ENCODE measurements around the gene UGT1A8. TPM values are rescaled to one million over a fixed set of nuclear protein-coding genes. Genes with fewer than 3 reads are reported as not detected.

UGT1A8 gene
- total RNA-seq, 1 donor from 2014 or later: not detected

DNA sequence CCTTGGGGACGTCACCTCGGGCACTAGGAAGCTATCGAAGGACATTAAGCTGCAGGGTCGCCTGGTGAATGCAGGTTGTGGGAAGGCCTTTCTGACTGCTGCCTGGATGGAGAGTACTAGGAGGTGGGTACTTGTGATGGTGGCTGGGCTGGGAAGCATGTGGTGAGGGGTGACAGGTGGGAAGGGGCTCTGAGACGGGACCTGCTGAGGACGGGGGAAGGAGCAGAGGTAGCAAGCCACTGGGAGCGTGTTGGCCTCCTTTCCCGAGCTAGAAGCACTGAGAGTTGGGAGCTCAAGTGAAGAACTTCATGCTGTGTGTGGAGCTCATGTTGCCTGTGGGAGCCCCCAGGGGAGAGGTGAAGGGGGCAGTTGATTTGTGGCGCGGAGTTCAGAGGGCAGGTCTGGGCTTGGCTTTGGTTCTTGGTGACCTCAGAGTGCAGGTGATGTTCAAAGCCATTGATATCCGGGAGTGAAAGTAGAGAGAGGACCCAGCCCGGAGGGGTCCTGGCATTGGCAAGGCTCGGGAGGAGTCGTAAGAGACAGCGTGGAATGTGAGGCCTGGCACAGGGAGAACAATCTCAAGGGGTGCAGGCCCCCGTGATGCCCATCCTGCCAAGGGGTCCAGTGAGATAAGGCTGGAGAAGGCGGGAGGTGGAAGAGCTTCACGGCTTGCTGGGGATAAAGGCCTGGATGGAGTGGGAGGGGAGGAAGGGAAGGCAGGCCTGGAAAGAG is 173.9 kb downstream of the UGT1A8 start:
- no peaks in the 10 kb centered on the region for H3K27me3 Mint-ChIP-seq
- H3K4me1 Mint-ChIP-seq: no peaks in the 10 kb centered on the region
- H3K36me3 Mint-ChIP-seq (ENCODE audit: low read depth): no peaks in the 10 kb centered on the region
- intact Hi-C loops (cut with micrococcal nuclease): no loop called here
- H3K4me3 Mint-ChIP-seq: no peak overlapping the region
- no peak for DNase-seq
- H3K9me3 Mint-ChIP-seq: no peaks in the 10 kb centered on the region
- no peak overlapping the region for H3K27ac Mint-ChIP-seq

DNA sequence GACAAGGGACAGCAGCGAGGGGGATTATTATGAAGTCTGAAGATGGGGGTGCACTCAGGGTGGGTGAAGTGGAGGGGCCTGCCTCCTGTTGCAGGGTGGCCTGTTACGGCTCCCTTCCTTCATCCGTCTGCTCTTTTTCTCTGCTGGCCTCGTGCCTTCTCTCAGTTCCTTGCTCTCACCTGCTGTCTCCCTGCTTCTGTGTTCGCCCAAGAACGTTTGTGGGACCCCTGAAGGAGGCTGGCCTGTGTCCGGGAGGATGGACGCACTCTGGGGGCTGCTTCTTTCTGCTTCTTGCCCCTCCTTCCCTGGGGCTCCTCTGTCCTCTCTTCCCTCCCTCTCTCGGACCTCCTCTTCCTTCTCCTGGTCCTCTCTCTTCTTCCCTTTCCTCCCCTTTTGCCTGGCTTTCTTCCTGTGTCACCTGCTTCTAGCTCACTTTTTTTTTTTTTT is 174.5 kb downstream of the UGT1A8 start:
- intact Hi-C loops (cut with micrococcal nuclease): no loop called here
- H3K27ac Mint-ChIP-seq: no peak overlapping the region
- no peak overlapping the region for H3K4me3 Mint-ChIP-seq

GRCh38 chr2:233792720-233793119 is 175.3 kb downstream of the UGT1A8 start:
- H3K27ac Mint-ChIP-seq: no peak overlapping the region
- intact Hi-C loops (cut with micrococcal nuclease): no loop called here
- no peaks in the 10 kb centered on the region for H3K9me3 Mint-ChIP-seq
- no peaks in the 10 kb centered on the region for H3K36me3 Mint-ChIP-seq (ENCODE audit: low read depth)
- no peak overlapping the region for H3K4me3 Mint-ChIP-seq
- H3K4me1 Mint-ChIP-seq: no peaks in the 10 kb centered on the region
- H3K27me3 Mint-ChIP-seq: no peaks in the 10 kb centered on the region
- no peak for DNase-seq

More for the DNA sequence above, 174.5 kb downstream of the UGT1A8 start:
- Mint-ChIP-seq H3K4me1 (no peaks in the 10 kb centered on the region), H3K27me3 (no peaks in the 10 kb centered on the region), H3K9me3 (no peaks in the 10 kb centered on the region), H3K36me3 (ENCODE audit: low read depth) (no peaks in the 10 kb centered on the region)
- DNase-seq: no peak

GRCh38 chr2:233793465-233794127 is 176.2 kb downstream of the UGT1A8 start:
- Mint-ChIP-seq H3K27me3 (no peaks in the 10 kb centered on the region), H3K36me3 (ENCODE audit: low read depth) (no peaks in the 10 kb centered on the region), H3K4me1 (no peaks in the 10 kb centered on the region), H3K4me3 (no peak overlapping the region), H3K27ac (no peak overlapping the region), H3K9me3 (no peaks in the 10 kb centered on the region)
- intact Hi-C loops (cut with micrococcal nuclease): no loop called here
- no peak for DNase-seq

GRCh38 chr2:233794128-233794658 is 176.8 kb downstream of the UGT1A8 start:
- Mint-ChIP-seq H3K27me3 (no peaks in the 10 kb centered on the region), H3K27ac (no peak overlapping the region), H3K36me3 (ENCODE audit: low read depth) (no peaks in the 10 kb centered on the region), H3K9me3 (no peaks in the 10 kb centered on the region), H3K4me1 (no peaks in the 10 kb centered on the region), H3K4me3 (no peak overlapping the region)
- DNase-seq: no peak
- intact Hi-C loops (cut with micrococcal nuclease): no loop called here

GRCh38 chr2:233795735-233796171 is 178.3 kb downstream of the UGT1A8 start:
- Mint-ChIP-seq H3K9me3 (no peaks in the 10 kb centered on the region), H3K27me3 (no peaks in the 10 kb centered on the region), H3K4me3 (no peak overlapping the region), H3K36me3 (ENCODE audit: low read depth) (no peaks in the 10 kb centered on the region), H3K4me1 (no peaks in the 10 kb centered on the region), H3K27ac (no peak overlapping the region)
- intact Hi-C loops (cut with micrococcal nuclease): no loop called here
- DNase-seq: no peak

- H3K4me3 Mint-ChIP-seq: no peak overlapping the region
- H3K27me3 Mint-ChIP-seq: no peaks in the 10 kb centered on the region
- no peaks in the 10 kb centered on the region for H3K36me3 Mint-ChIP-seq (ENCODE audit: low read depth)
- H3K4me1 Mint-ChIP-seq: no peaks in the 10 kb centered on the region
- no peaks in the 10 kb centered on the region for H3K9me3 Mint-ChIP-seq
- no peak for DNase-seq
- no peak overlapping the region for H3K27ac Mint-ChIP-seq
- intact Hi-C loops (cut with micrococcal nuclease): no loop called here
These were observed 178.8 kb downstream of the UGT1A8 start for GRCh38 chr2:233796254-233796653.

GRCh38 chr2:233798335-233799086 is 181.1 kb downstream of the UGT1A8 start:
- no peaks in the 10 kb centered on the region for H3K27me3 Mint-ChIP-seq
- DNase-seq: no peak
- H3K27ac Mint-ChIP-seq: no peak overlapping the region
- intact Hi-C loops (cut with micrococcal nuclease): no loop called here
- H3K36me3 Mint-ChIP-seq (ENCODE audit: low read depth): no peaks in the 10 kb centered on the region
- no peaks in the 10 kb centered on the region for H3K4me1 Mint-ChIP-seq
- H3K4me3 Mint-ChIP-seq: no peak overlapping the region
- H3K9me3 Mint-ChIP-seq: no peaks in the 10 kb centered on the region

- H3K4me3 Mint-ChIP-seq: no peak overlapping the region
- H3K4me1 Mint-ChIP-seq: no peaks in the 10 kb centered on the region
- no peaks in the 10 kb centered on the region for H3K9me3 Mint-ChIP-seq
- no peaks in the 10 kb centered on the region for H3K36me3 Mint-ChIP-seq (ENCODE audit: low read depth)
- H3K27me3 Mint-ChIP-seq: no peaks in the 10 kb centered on the region
- intact Hi-C loops (cut with micrococcal nuclease): no loop called here
- DNase-seq: no peak
- H3K27ac Mint-ChIP-seq: no peak overlapping the region
These were observed 181.7 kb downstream of the UGT1A8 start for GRCh38 chr2:233799087-233799665.

GRCh38 chr2:233799716-233800115 is 182.3 kb downstream of the UGT1A8 start:
- Mint-ChIP-seq H3K9me3 (no peaks in the 10 kb centered on the region), H3K4me1 (no peaks in the 10 kb centered on the region), H3K36me3 (ENCODE audit: low read depth) (no peaks in the 10 kb centered on the region), H3K27me3 (no peaks in the 10 kb centered on the region), H3K4me3 (no peak overlapping the region), H3K27ac (no peak overlapping the region)
- no peak for DNase-seq
- intact Hi-C loops (cut with micrococcal nuclease): no loop called here

GRCh38 chr2:233800208-233800607 is 182.8 kb downstream of the UGT1A8 start:
- Mint-ChIP-seq H3K27ac (no peak overlapping the region), H3K4me1 (no peaks in the 10 kb centered on the region), H3K4me3 (no peak overlapping the region), H3K9me3 (no peaks in the 10 kb centered on the region), H3K36me3 (ENCODE audit: low read depth) (no peaks in the 10 kb centered on the region), H3K27me3 (peaks cover 2% of the 10 kb centered on the region)
- intact Hi-C loops (cut with micrococcal nuclease): no loop called here
- DNase-seq: no peak

- DNase-seq: no peak
- Mint-ChIP-seq H3K27me3 (peaks cover 2% of the 10 kb centered on the region), H3K27ac (no peak overlapping the region), H3K9me3 (no peaks in the 10 kb centered on the region), H3K36me3 (ENCODE audit: low read depth) (no peaks in the 10 kb centered on the region), H3K4me3 (no peak overlapping the region), H3K4me1 (no peaks in the 10 kb centered on the region)
- intact Hi-C loops (cut with micrococcal nuclease): no loop called here
These were observed 184.1 kb downstream of the UGT1A8 start for GRCh38 chr2:233801357-233802131.

DNA sequence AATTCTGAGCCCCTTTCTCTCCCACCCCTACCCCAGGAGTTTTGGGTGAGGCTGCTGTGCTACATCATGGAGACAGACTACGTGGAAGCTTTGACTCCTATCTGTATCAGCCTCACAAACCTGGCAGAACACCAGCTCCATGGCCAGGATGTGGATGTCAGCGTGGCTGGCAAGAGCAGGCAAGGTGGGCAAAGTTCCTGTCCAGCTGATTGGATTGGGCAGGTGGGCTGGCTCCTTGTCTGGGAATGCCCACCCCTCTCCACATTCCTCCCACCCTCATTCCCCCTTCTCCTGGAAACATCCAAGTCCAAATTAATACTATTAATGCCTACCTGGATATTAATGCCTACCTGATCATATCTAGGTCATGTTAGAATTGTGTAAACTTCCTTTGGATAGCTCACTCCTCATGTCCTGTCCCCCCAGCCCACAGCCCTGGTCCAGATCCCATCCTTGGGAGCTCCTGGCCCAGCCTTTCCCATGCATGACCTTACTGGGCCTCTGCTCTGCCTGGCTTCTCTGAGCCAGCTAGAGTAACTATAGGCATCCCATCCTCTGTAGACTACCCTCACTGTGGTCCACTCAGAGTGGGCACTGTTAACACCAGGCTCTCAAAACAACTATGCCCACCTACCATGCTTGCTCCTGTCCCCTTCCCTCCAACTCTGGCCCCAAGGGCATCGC is 184.8 kb downstream of the UGT1A8 start:
- DNase-seq: no peak
- Mint-ChIP-seq H3K27me3 (peaks cover 2% of the 10 kb centered on the region), H3K4me1 (no peaks in the 10 kb centered on the region), H3K27ac (no peak overlapping the region), H3K36me3 (ENCODE audit: low read depth) (no peaks in the 10 kb centered on the region), H3K9me3 (no peaks in the 10 kb centered on the region), H3K4me3 (no peak overlapping the region)
- intact Hi-C loops (cut with micrococcal nuclease): no loop called here
